Astrocyte of the spinal cord (primary cell): ENCODE data around the gene LRP2.
A peak's percentile ranks its signal among the peaks of the same experiment; 100 is the strongest.
"Not testable (repeated sequence)": the region's sequence is repeated elsewhere in the genome, so short reads cannot be mapped to it uniquely, and the experiment has no call there.

Source experiments
- DNase-seq: peaks from one replicate; pipeline ENCODE4 v3.0.0; 2011; ENCODE audit warnings: low read depth, low spot score
- H3K4me3 ChIP-seq: 2 replicates; pipeline ENCODE4 v1.5.1; 2011; ENCODE audit warnings: low read depth, mild to moderate bottlenecking, low read length, moderate library complexity
- CTCF ChIP-seq: IDR thresholded peaks from 2 replicates; pipeline ENCODE4 v1.5.1; 2012; ENCODE audit warnings: low read depth, mild to moderate bottlenecking, low read length, inconsistent platforms
- in situ Hi-C: cut with HindIII; loops from 2 replicates; pipeline ENCODE4 v1.10.0; 2017; ENCODE audit warnings: low sequenced_read_pairs

LRP2 gene

GRCh38 chr2:169139993-169140767 lies 222.2 kb downstream of the LRP2 start:
- no peak for DNase-seq
- no peak overlapping the region for H3K4me3 ChIP-seq
- in situ Hi-C loops = no loop called here
- TF ChIP-seq CTCF = no peak

GRCh38 chr2:169139145-169139544 lies 223.2 kb downstream of the LRP2 start:
- DNase-seq = no peak
- in situ Hi-C loops = no loop called here
- H3K4me3 ChIP-seq = no peak overlapping the region
- no peak for TF ChIP-seq CTCF

- in situ Hi-C loops = no loop called here
- TF ChIP-seq CTCF = no peak
Observed at GRCh38 chr2:169137924-169138323, 224.4 kb downstream of the LRP2 start.

DNA sequence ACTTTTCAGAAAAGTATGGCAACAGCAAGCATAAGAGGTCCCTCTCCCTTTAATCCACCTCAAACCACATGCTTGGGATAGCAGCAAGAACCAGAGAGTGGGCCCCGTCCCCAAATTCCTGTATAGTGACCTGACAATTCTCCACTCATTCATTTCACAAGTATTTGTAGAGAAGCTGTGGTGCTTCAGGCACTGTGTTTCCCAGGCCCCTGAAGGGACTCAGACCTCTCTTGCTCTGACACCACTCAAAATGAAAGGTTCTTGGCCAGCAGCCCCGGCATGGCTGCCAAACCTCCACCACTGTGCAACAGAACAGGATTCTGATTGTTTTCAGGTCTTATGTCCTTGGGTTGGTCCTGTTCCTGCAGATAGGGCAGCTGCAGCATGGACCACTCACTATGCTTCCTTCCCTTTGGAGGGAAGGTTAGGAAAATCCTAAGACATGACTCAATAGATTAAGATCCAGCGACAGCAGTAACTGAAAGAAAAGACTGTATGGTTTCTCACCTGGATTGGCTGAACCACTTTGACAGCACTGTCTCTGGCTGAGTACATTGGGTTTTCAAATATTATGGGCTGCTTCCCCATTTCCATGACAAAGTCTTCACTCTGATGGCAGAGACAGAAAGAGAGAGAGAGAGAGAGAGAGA lies 225.3 kb downstream of the LRP2 start:
- in situ Hi-C loops = no loop called here
- no peak for TF ChIP-seq CTCF
- H3K4me3 ChIP-seq = no peak overlapping the region
- DNase-seq = no peak

More at GRCh38 chr2:169137924-169138323, 224.4 kb downstream of the LRP2 start:
- no peak for DNase-seq
- H3K4me3 ChIP-seq = no peak overlapping the region

- DNase-seq, in situ Hi-C loops, H3K4me3 ChIP-seq: not testable (repeated sequence)
Observed at GRCh38 chr2:169136428-169136827, 225.9 kb downstream of the LRP2 start.

DNA sequence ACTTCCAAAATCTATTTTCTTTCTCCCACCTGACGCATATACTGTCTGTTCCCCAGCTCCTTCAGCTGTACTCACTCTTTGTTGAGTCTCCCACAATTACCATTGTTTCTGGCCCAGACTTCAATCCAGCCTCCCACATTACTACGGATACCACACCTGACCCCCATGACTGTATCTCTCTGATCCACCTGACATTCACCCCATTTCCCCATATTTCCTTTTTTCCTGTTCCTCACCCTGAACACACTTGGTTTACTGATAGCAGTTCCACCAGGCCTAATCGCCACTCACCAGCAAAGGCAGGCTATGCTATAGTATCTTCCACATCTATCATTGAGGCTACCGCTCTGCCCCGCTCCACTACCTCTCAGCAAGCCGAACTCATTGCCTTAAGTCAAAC lies 228.1 kb downstream of the LRP2 start:
- in situ Hi-C loops, DNase-seq: not testable (repeated sequence)

DNA sequence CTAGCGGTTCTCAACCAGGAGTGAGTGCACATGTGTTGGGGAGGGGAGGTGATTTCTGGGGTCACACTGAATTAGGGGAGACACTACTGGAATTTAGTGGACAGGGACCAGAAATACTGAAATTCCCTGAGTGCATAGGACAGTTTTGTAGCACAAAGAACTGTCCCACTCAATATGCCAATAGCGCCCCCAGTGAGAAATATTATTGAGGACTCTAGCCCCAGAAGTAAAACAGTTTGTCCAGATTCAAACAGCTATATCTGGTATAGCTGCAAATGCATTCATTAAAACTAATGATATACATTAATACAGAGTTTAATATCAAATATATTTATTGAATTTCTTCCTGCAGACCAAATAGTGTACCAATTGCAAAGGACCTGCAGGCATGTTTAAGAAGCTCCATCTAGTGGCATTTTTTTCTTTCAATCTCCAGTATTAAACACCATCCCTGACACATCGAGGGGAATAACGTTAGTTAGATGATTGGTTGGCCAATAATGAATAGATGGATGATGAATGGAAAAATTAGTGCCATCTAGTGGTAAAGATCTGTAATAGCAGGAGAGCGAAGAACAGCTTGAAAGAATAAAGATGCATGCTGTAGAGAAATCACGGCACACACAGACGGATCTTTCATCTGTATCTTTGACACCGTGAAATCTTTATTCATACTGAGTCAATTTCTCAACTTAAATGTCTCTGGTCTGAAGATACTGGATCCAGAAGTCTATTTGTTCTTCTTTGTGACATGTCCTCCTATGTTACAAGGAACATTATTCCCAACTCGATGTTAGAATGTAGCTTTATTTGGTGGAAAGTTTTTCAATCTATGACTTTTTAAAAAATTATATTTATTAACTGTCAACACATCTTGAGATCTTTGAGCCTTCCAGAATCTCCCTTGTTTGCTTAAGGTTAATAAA lies 230.5 kb downstream of the LRP2 start:
- peak; percentile 55 for DNase-seq
- in situ Hi-C loops = no loop called here

More for the DNA sequence above, 228.1 kb downstream of the LRP2 start:
- not testable (repeated sequence) for H3K4me3 ChIP-seq

More for the DNA sequence above, 230.5 kb downstream of the LRP2 start:
- TF ChIP-seq CTCF = peak; percentile 71
- H3K4me3 ChIP-seq = no peak overlapping the region
